HG02623 (cell line): ENCODE measurements around the gene MRPL2.

Source experiments
- ATAC-seq: cut with Tn5 transposase; IDR thresholded peaks from one replicate; pipeline ENCODE4 v1.9.1; 2021; ENCODE audit warnings: moderate library complexity; ENCODE audit not compliant: unreplicated experiment

Gene MRPL2

GRCh38 chr6:43021270-43022047 is 37.8 kb downstream of the MRPL2 start, which contains the start of gene RRP36:
RRP36 (plus strand) TSS chr6:43021623; CDS start chr6:43021655, 32 bp downstream.
- peak; percentile 79 for ATAC-seq

- ATAC-seq, result no peak
Observed at GRCh38 chr6:43020847-43021246, 38.4 kb downstream of the MRPL2 start.

- ATAC-seq, result no peak
Observed at GRCh38 chr6:43020052-43020705, 39.1 kb downstream of the MRPL2 start.

- ATAC-seq, result no peak
Observed at GRCh38 chr6:43019152-43019551, 40.1 kb downstream of the MRPL2 start.

GRCh38 chr6:43016943-43017334 is 42.3 kb downstream of the MRPL2 start:
- ATAC-seq, result no peak

- no peak for ATAC-seq
Observed at GRCh38 chr6:43016176-43016942, 42.9 kb downstream of the MRPL2 start.

GRCh38 chr6:43014434-43014909 is 44.8 kb downstream of the MRPL2 start:
- no peak for ATAC-seq

- peak; percentile 87 for ATAC-seq
Observed at GRCh38 chr6:43013843-43014433, 45.3 kb downstream of the MRPL2 start, which contains the start of the genes KLHDC3 and MEA1. KLHDC3 (plus strand) TSS chr6:43014249; CDS start chr6:43017193, 2,944 bp downstream. MEA1 (minus strand) TSS chr6:43013946; CDS start chr6:43013813, 133 bp downstream.

GRCh38 chr6:43013097-43013842 is 46.0 kb downstream of the MRPL2 start:
- ATAC-seq, result peak; percentile 11

- no peak for ATAC-seq
Observed at GRCh38 chr6:43012364-43012763, 46.9 kb downstream of the MRPL2 start.

- ATAC-seq, result no peak
Observed at GRCh38 chr6:43011207-43011606, 48.0 kb downstream of the MRPL2 start.

- ATAC-seq, result no peak
Observed at GRCh38 chr6:43009124-43009523, 50.1 kb downstream of the MRPL2 start.

GRCh38 chr6:43007126-43007525 is 52.1 kb downstream of the MRPL2 start:
- ATAC-seq, result no peak

- ATAC-seq, result no peak
Observed at GRCh38 chr6:43006251-43006650, 53.0 kb downstream of the MRPL2 start.

GRCh38 chr6:43005844-43006243 is 53.4 kb downstream of the MRPL2 start:
- no peak for ATAC-seq
